OCI-LY3 (cell line): ENCODE results near the gene LSP1.

Experiments used
- CTCF ChIP-seq: fragments of 200-600, 300-600 bp; sonication (generic); IDR thresholded peaks from 2 replicates; pipeline ENCODE4 v1.5.1; 2014; ENCODE audit warnings: antibody characterized with exemption, low read length, low read depth
- EZH2phosphoT487 ChIP-seq: fragments of 200-600 bp; shearing (Covaris generic); IDR thresholded peaks from 2 replicates; pipeline ENCODE4 v1.6.1; 2018; ENCODE audit warnings: antibody characterized with exemption, mixed run types, low read depth

GRCh38 chr11:1876361-1877063, 23.6 kb downstream of the LSP1 start:
- TF ChIP-seq CTCF = peak; percentile 50
- TF ChIP-seq EZH2phosphoT487 = no peak
